CD14-positive monocyte (primary cell): Measurements from ENCODE around the gene RPTOR. TPM values are rescaled to one million over a fixed set of nuclear protein-coding genes. Genes with fewer than 3 reads are reported as not detected.

Experiments used
- DNase-seq, 3 donors: peaks; one replicate each; pipeline ENCODE4 v3.0.0-alpha.2; 2011 to 2022
- H2AFZ ChIP-seq: 2 replicates; pipeline ENCODE4 v1.6.0; 2012; ENCODE audit warnings: mild to moderate bottlenecking, low read depth, low read length, inconsistent platforms; ENCODE audit not compliant: insufficient read depth, poor library complexity, severe bottlenecking
- H3K27ac ChIP-seq, 2 donors: 1 replicate in 1 of 2; 2 replicates in 1 of 2; pipeline ENCODE4 v1.5.1; 2012 to 2013; ENCODE audit warnings: low read length in 2 of 2, control low read depth in 1 of 2, inconsistent platforms in 1 of 2, low read depth in 1 of 2, mild to moderate bottlenecking in 1 of 2
- H3K27me3 ChIP-seq, 2 donors: one replicate each; pipeline versions ENCODE4 v1.6.0 to v1.6.1; 2011 to 2013; ENCODE audit warnings: low read length in 2 of 2; ENCODE audit not compliant: control insufficient read depth in 2 of 2, insufficient read depth in 2 of 2
- H3K36me3 ChIP-seq, 2 donors: replicated peaks in 1 of 2; 1 replicate in 1 of 2; 2 replicates in 1 of 2; pipeline versions ENCODE4 v1.5.1 to v1.6.1; 2012 to 2013; ENCODE audit warnings: low read length in 2 of 2, control low read depth in 1 of 2, inconsistent platforms in 1 of 2, mild to moderate bottlenecking in 1 of 2; ENCODE audit not compliant: insufficient read depth in 2 of 2, control insufficient read depth in 1 of 2
- H3K4me1 ChIP-seq, 2 donors: 1 replicate in 1 of 2; 2 replicates in 1 of 2; pipeline versions ENCODE4 v1.5.1 to v1.6.1; 2012 to 2013; ENCODE audit warnings: low read length in 2 of 2, control low read depth in 1 of 2, inconsistent platforms in 1 of 2, mild to moderate bottlenecking in 1 of 2, moderate library complexity in 1 of 2; ENCODE audit not compliant: insufficient read depth in 2 of 2, control insufficient read depth in 1 of 2
- H3K4me2 ChIP-seq: replicated peaks from 2 replicates; pipeline ENCODE3; 2012; ENCODE audit warnings: low read length, moderate library complexity, mild to moderate bottlenecking; ENCODE audit not compliant: poor library complexity, severe bottlenecking; ENCODE audit errors: extremely low read depth
- H3K4me3 ChIP-seq, 3 experiments: fragments of 200-600 bp in 1 of 3; sonication (generic) in 1 of 3; replicated peaks in 1 of 3; 1 replicate in 2 of 3; 2 replicates in 1 of 3; pipeline ENCODE4 v1.5.1; 2011 to 2013; ENCODE audit warnings: low read length in 3 of 3, mild to moderate bottlenecking in 3 of 3, control low read depth in 2 of 3, low read depth in 2 of 3, inconsistent platforms in 1 of 3, moderate library complexity in 1 of 3
- H3K79me2 ChIP-seq: 2 replicates; pipeline ENCODE4 v1.6.0; 2012; ENCODE audit warnings: mild to moderate bottlenecking, control low read depth, inconsistent platforms, low read length, moderate library complexity; ENCODE audit not compliant: insufficient read depth
- H3K9ac ChIP-seq: 2 replicates; pipeline ENCODE4 v1.6.0; 2017; ENCODE audit warnings: low read length, mild to moderate bottlenecking; ENCODE audit not compliant: insufficient read depth, poor library complexity, severe bottlenecking
- H3K9me3 ChIP-seq, 2 donors: replicated peaks in 1 of 2; 1 replicate in 1 of 2; 2 replicates in 1 of 2; pipeline versions ENCODE4 v1.5.1 to v1.6.1; 2012 to 2013; ENCODE audit warnings: low read length in 2 of 2, control low read depth in 1 of 2; ENCODE audit not compliant: control insufficient read depth in 1 of 2, insufficient read depth in 1 of 2
- H4K20me1 ChIP-seq: 2 replicates; pipeline ENCODE4 v1.6.0; 2012; ENCODE audit warnings: mild to moderate bottlenecking, low read length, control low read depth, moderate library complexity; ENCODE audit not compliant: insufficient read depth
- H3K27ac Mint-ChIP-seq, 7 donors: one replicate each; pipeline ENCODE4 v1.8.0; 2020; ENCODE audit warnings: mild to moderate bottlenecking in 7 of 7, mixed read lengths in 7 of 7, moderate library complexity in 6 of 7, inconsistent platforms in 2 of 7
- H3K27me3 Mint-ChIP-seq, 3 donors: one replicate each; pipeline ENCODE4 v1.8.0; 2021 to 2022; ENCODE audit warnings: low read depth in 3 of 3, mild to moderate bottlenecking in 3 of 3, mixed read lengths in 3 of 3, moderate library complexity in 3 of 3, inconsistent platforms in 1 of 3
- H3K36me3 Mint-ChIP-seq, 2 donors: one replicate each; pipeline ENCODE4 v1.8.0; 2020; ENCODE audit warnings: mixed read lengths in 2 of 2, inconsistent platforms in 1 of 2, mild to moderate bottlenecking in 1 of 2
- H3K4me1 Mint-ChIP-seq: one replicate; pipeline ENCODE4 v1.8.0; 2020; ENCODE audit warnings: mild to moderate bottlenecking, mixed read lengths
- H3K4me3 Mint-ChIP-seq, 2 donors: one replicate each; pipeline ENCODE4 v1.8.0; 2020; ENCODE audit warnings: mild to moderate bottlenecking in 2 of 2, mixed read lengths in 2 of 2, moderate library complexity in 1 of 2
- H3K9me3 Mint-ChIP-seq, 7 donors: one replicate each; pipeline ENCODE4 v1.8.0; 2020 to 2022; ENCODE audit warnings: mixed read lengths in 7 of 7, mild to moderate bottlenecking in 6 of 7, moderate library complexity in 6 of 7, inconsistent platforms in 2 of 7
- WGBS: methylation state at CpG from one replicate; pipeline ENCODE4 v1.1.5; 2013; ENCODE audit warnings: missing lambda C conversion rate; ENCODE audit not compliant: insufficient coverage; 5-methylcytosine and 5-hydroxymethylcytosine counted together
- intact Hi-C, 2 donors: fragments of 100-400 bp; cut with micrococcal nuclease; formaldehyde crosslinking; loops; one replicate each; pipeline versions ENCODE4 v1.15.0 to v1.15.1; 2023
- polyA plus RNA-seq, 3 donors: library from polyadenylated mRNA; depleted of rRNA in 1 of 3; unstranded in 2 of 3; stranded (reverse) in 1 of 3; fragments of 300-500 nt in 2 of 3; fragments of >200 nt in 1 of 3; fragmentation: Illumina TruSeq in 2 of 3; gene quantifications; 1 replicate in 2 of 3; 2 replicates in 1 of 3; pipeline ENCODE4 v1.2.3, GENCODE V29; 2012 to 2021
- TF ChIP-seq, protein P1 (sequence below): fragments of 200-600 bp; IDR thresholded peaks from one replicate; pipeline ENCODE4 v1.8.0; 2022; ENCODE audit warnings: antibody characterized with exemption, mild to moderate bottlenecking

The RPTOR gene
- polyA plus RNA-seq, 3 donors: 1.1 to 8.7 (median 2.6) TPM

GRCh38 chr17:80858301-80859001, 313.8 kb downstream of the RPTOR start:
- peaks cover 6 to 27% of the 10 kb centered on the region in 2 donors for H3K36me3 ChIP-seq
- H2AFZ ChIP-seq: no peak overlapping the region
- no peak overlapping the region for H3K4me2 ChIP-seq
- peaks cover 31 to 38% of the 10 kb centered on the region in 2 donors for H3K4me1 ChIP-seq
- H3K9me3 Mint-ChIP-seq: peaks cover 0 to 2% (median 0%) of the 10 kb centered on the region in 7 donors
- H3K4me3 Mint-ChIP-seq: no peak overlapping the region
- no peak for DNase-seq
- H3K27ac ChIP-seq: peak overlapping the region in 1 of 2 donors; percentile 93
- 98% methylated on average over 19 of the region's 20 CpGs for WGBS
- H3K79me2 ChIP-seq: no peaks in the 10 kb centered on the region
- intact Hi-C loops: loop anchor here (5.0 kb wide), 1 partner anchor 34 kb away; no protein-coding TSS in a partner anchor
- H3K4me3 ChIP-seq: no peak overlapping the region
- H3K27me3 Mint-ChIP-seq: peaks cover 0 to 2% (median 1%) of the 10 kb centered on the region in 3 donors
- H3K4me1 Mint-ChIP-seq: peaks cover 35% of the 10 kb centered on the region
- no peaks in the 10 kb centered on the region for H4K20me1 ChIP-seq
- no peak overlapping the region for H3K9ac ChIP-seq
- peak overlapping the region in 6 of 7 donors; percentile 77 to 97 (median 88) for H3K27ac Mint-ChIP-seq
- peaks cover 56 to 64% of the 10 kb centered on the region in 2 donors for H3K36me3 Mint-ChIP-seq
- TF ChIP-seq, protein P1, sequence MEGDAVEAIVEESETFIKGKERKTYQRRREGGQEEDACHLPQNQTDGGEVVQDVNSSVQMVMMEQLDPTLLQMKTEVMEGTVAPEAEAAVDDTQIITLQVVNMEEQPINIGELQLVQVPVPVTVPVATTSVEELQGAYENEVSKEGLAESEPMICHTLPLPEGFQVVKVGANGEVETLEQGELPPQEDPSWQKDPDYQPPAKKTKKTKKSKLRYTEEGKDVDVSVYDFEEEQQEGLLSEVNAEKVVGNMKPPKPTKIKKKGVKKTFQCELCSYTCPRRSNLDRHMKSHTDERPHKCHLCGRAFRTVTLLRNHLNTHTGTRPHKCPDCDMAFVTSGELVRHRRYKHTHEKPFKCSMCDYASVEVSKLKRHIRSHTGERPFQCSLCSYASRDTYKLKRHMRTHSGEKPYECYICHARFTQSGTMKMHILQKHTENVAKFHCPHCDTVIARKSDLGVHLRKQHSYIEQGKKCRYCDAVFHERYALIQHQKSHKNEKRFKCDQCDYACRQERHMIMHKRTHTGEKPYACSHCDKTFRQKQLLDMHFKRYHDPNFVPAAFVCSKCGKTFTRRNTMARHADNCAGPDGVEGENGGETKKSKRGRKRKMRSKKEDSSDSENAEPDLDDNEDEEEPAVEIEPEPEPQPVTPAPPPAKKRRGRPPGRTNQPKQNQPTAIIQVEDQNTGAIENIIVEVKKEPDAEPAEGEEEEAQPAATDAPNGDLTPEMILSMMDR: no peak
- H3K27me3 ChIP-seq: no peaks in the 10 kb centered on the region
- no peaks in the 10 kb centered on the region for H3K9me3 ChIP-seq

GRCh38 chr17:80859002-80859941, 314.6 kb downstream of the RPTOR start:
- intact Hi-C loops: loop anchor here (5.0 kb wide), 1 partner anchor 33 kb away; no protein-coding TSS in a partner anchor
- Histone ChIP-seq H3K9me3 (no peaks in the 10 kb centered on the region), H3K4me2 (no peak overlapping the region), H3K9ac (no peak overlapping the region), H3K79me2 (no peaks in the 10 kb centered on the region), H3K27ac (no peak overlapping the region), H3K4me3 (no peak overlapping the region), H2AFZ (no peak overlapping the region), H4K20me1 (no peaks in the 10 kb centered on the region), H3K4me1 (peaks cover 31 to 38% of the 10 kb centered on the region in 2 donors), H3K36me3 (peaks cover 6 to 28% of the 10 kb centered on the region in 2 donors), H3K27me3 (no peaks in the 10 kb centered on the region)
- WGBS: 92% methylated on average over 35 of the region's 40 CpGs
- H3K4me3 Mint-ChIP-seq: no peak overlapping the region
- peaks cover 0 to 4% (median 2%) of the 10 kb centered on the region in 7 donors for H3K9me3 Mint-ChIP-seq
- peaks cover 0 to 2% (median 1%) of the 10 kb centered on the region in 3 donors for H3K27me3 Mint-ChIP-seq
- TF ChIP-seq, protein P1: no peak
- H3K36me3 Mint-ChIP-seq: peaks cover 62 to 71% of the 10 kb centered on the region in 2 donors
- DNase-seq: no peak
- peaks cover 32% of the 10 kb centered on the region for H3K4me1 Mint-ChIP-seq
- H3K27ac Mint-ChIP-seq: peak overlapping the region; percentile 26 to 96 (median 70)
